IMR-90 (cell line): ENCODE data around the gene ALDOA. TPM values are rescaled to one million over a fixed set of nuclear protein-coding genes. Genes with fewer than 3 reads are reported as not detected.

Experiments
- ATAC-seq: fragments of 200-7000 bp; cut with Tn5 transposase; 2 replicates; pipeline ENCODE4 v1.9.1; 2020; ENCODE audit warnings: low read depth, mild to moderate bottlenecking, moderate library complexity
- BruUV-seq: library from RNA; stranded (reverse); fragments of 400-500 nt; replicated peaks from 2 replicates; lab custom pipeline; 2021; lab: Mats Ljungman, UMichigan
- CTCF ChIA-PET: fragments of 300-600 bp; formaldehyde crosslinking; extraction: SDS; loops from one replicate; lab custom pipeline; 2021; ENCODE audit warnings: antibody characterized with exemption; lab: Yijun Ruan, JAX
- POLR2A ChIA-PET: fragments of 300-600 bp; sonication (Branson Sonifier 250); formaldehyde crosslinking; loops from one replicate; lab custom pipeline; 2022; ENCODE audit warnings: antibody characterized with exemption; ENCODE audit not compliant: unreplicated experiment; lab: Charles Lee
- DNase-seq: peaks from one replicate; pipeline ENCODE4 v3.0.0; 2013
- H2AFZ ChIP-seq: replicated peaks from 2 replicates; pipeline ENCODE3; 2013; ENCODE audit warnings: low read length, mild to moderate bottlenecking; ENCODE audit not compliant: poor library complexity
- H2AK5ac ChIP-seq: 2 replicates; pipeline ENCODE4 v1.6.1; 2013; ENCODE audit warnings: low read depth, low read length, inconsistent platforms
- H2AK9ac ChIP-seq: replicated peaks from 2 replicates; pipeline ENCODE3; 2013; ENCODE audit warnings: mild to moderate bottlenecking, low read depth, low read length, moderate library complexity; ENCODE audit not compliant: poor library complexity
- H2BK120ac ChIP-seq: 2 replicates; pipeline ENCODE4 v1.6.1; 2013; ENCODE audit warnings: low read depth, low read length, inconsistent platforms
- H2BK15ac ChIP-seq: 3 replicates; pipeline ENCODE4 v1.6.1; 2013; ENCODE audit warnings: low read depth, low read length, inconsistent platforms
- H2BK20ac ChIP-seq: 2 replicates; pipeline ENCODE4 v1.6.1; 2013; ENCODE audit warnings: low read depth, mild to moderate bottlenecking, inconsistent platforms, low read length, moderate library complexity
- H2BK5ac ChIP-seq: 2 replicates; pipeline ENCODE4 v1.6.1; 2013; ENCODE audit warnings: mild to moderate bottlenecking, low read depth, low read length, inconsistent platforms; ENCODE audit not compliant: poor library complexity, severe bottlenecking
- H3K14ac ChIP-seq: replicated peaks from 2 replicates; pipeline ENCODE4 v1.6.1; 2013; ENCODE audit warnings: low read depth, low read length, inconsistent platforms
- H3K18ac ChIP-seq: 2 replicates; pipeline ENCODE4 v1.6.1; 2013; ENCODE audit warnings: low read depth, low read length, control low read depth
- H3K23ac ChIP-seq: 2 replicates; pipeline ENCODE4 v1.6.1; 2013; ENCODE audit warnings: low read depth, low read length, inconsistent platforms
- H3K27ac ChIP-seq: 2 replicates; pipeline ENCODE4 v1.5.1; 2013; ENCODE audit warnings: mild to moderate bottlenecking, control low read depth, low read length; ENCODE audit not compliant: insufficient read depth
- H3K27me3 ChIP-seq: 2 replicates; pipeline ENCODE4 v1.6.1; 2013; ENCODE audit warnings: low read length; ENCODE audit not compliant: control insufficient read depth, insufficient read depth
- H3K36me3 ChIP-seq: 2 replicates; pipeline ENCODE4 v1.6.1; 2013; ENCODE audit warnings: low read length, mixed read lengths; ENCODE audit not compliant: control insufficient read depth, insufficient read depth
- H3K4ac ChIP-seq: 2 replicates; pipeline ENCODE4 v1.6.1; 2013; ENCODE audit warnings: low read depth, low read length, inconsistent platforms
- H3K4me1 ChIP-seq: 2 replicates; pipeline ENCODE4 v1.6.1; 2013; ENCODE audit warnings: low read length, mixed read lengths; ENCODE audit not compliant: control insufficient read depth, insufficient read depth
- H3K4me2 ChIP-seq: 2 replicates; pipeline ENCODE4 v1.6.1; 2013; ENCODE audit warnings: low read depth, mild to moderate bottlenecking, control low read depth, low read length, moderate library complexity
- H3K4me3 ChIP-seq: 2 replicates; pipeline ENCODE4 v1.5.1; 2013; ENCODE audit warnings: low read depth, mild to moderate bottlenecking, control low read depth, low read length, moderate library complexity; ENCODE audit not compliant: insufficient read depth
- H3K56ac ChIP-seq: 2 replicates; pipeline ENCODE4 v1.6.1; 2013; ENCODE audit warnings: low read length, inconsistent platforms; ENCODE audit not compliant: insufficient read depth; ENCODE audit errors: extremely low read depth
- H3K79me1 ChIP-seq, 2 experiments: 2 replicates each; pipeline ENCODE4 v1.6.1; 2013; ENCODE audit warnings: low read length in 2 of 2, inconsistent platforms in 1 of 2, low read depth in 1 of 2
- H3K9ac ChIP-seq: 2 replicates; pipeline ENCODE4 v1.6.1; 2013; ENCODE audit warnings: low read depth, low read length, control low read depth
- H3K9me1 ChIP-seq: 2 replicates; pipeline ENCODE4 v1.6.1; 2013; ENCODE audit warnings: low read length, inconsistent platforms; ENCODE audit not compliant: insufficient read depth
- H3K9me3 ChIP-seq: 2 replicates; pipeline ENCODE4 v1.6.1; 2013; ENCODE audit warnings: low read length; ENCODE audit not compliant: control insufficient read depth, insufficient read depth
- H4K20me1 ChIP-seq: 2 replicates; pipeline ENCODE4 v1.6.1; 2013; ENCODE audit warnings: low read length, inconsistent platforms; ENCODE audit not compliant: insufficient read depth
- H4K5ac ChIP-seq: 2 replicates; pipeline ENCODE4 v1.6.1; 2013; ENCODE audit warnings: mild to moderate bottlenecking, low read depth, low read length, control low read depth
- H4K8ac ChIP-seq, 2 experiments: 2 replicates each; pipeline ENCODE4 v1.6.1; 2013; ENCODE audit warnings: low read depth in 2 of 2, low read length in 2 of 2, control low read depth in 1 of 2, inconsistent platforms in 1 of 2
- H4K91ac ChIP-seq: 2 replicates; pipeline ENCODE4 v1.6.1; 2013; ENCODE audit warnings: low read depth, low read length, inconsistent platforms; ENCODE audit not compliant: insufficient read depth
- BHLHE40 ChIP-seq: fragments of 150-350 bp; IDR thresholded peaks from 2 replicates; pipeline ENCODE4 v1.6.1; 2016; ENCODE audit warnings: mild to moderate bottlenecking, low read depth, low read length
- CEBPB ChIP-seq: IDR thresholded peaks from 2 replicates; pipeline ENCODE4 v1.6.1; 2012; ENCODE audit warnings: low read depth, low read length, improper control_type of control experiment
- CHD1 ChIP-seq: IDR thresholded peaks from 2 replicates; pipeline ENCODE4 v1.6.1; 2012; ENCODE audit warnings: low read depth, low read length, improper control_type of control experiment
- FOS ChIP-seq: fragments of 150-350 bp; IDR thresholded peaks from 2 replicates; pipeline ENCODE4 v1.6.1; 2016; ENCODE audit warnings: low read depth, low read length
- MAFK ChIP-seq: IDR thresholded peaks from 2 replicates; pipeline ENCODE4 v1.6.1; 2012; ENCODE audit warnings: low read depth, low read length, improper control_type of control experiment
- MAZ ChIP-seq: IDR thresholded peaks from 2 replicates; pipeline ENCODE4 v1.6.1; 2012; ENCODE audit warnings: low read depth, mild to moderate bottlenecking, low read length, improper control_type of control experiment, moderate library complexity, borderline replicate concordance
- MXI1 ChIP-seq: IDR thresholded peaks from 2 replicates; pipeline ENCODE4 v1.6.1; 2012; ENCODE audit warnings: low read depth, mild to moderate bottlenecking, low read length, moderate library complexity, borderline replicate concordance
- NFE2L2 ChIP-seq: fragments of 150-350 bp; IDR thresholded peaks from 2 replicates; pipeline ENCODE4 v1.6.1; 2016; ENCODE audit warnings: low read depth, mild to moderate bottlenecking, low read length
- POLR2A ChIP-seq: IDR thresholded peaks from 2 replicates; pipeline ENCODE4 v1.6.1; 2012; ENCODE audit warnings: mild to moderate bottlenecking, low read depth, low read length
- RAD21 ChIP-seq: IDR thresholded peaks from 2 replicates; pipeline ENCODE4 v1.6.1; 2012; ENCODE audit warnings: low read length, improper control_type of control experiment
- RCOR1 ChIP-seq: IDR thresholded peaks from 2 replicates; pipeline ENCODE4 v1.6.1; 2012; ENCODE audit warnings: mild to moderate bottlenecking, low read length, improper control_type of control experiment; ENCODE audit not compliant: insufficient replicate concordance
- RFX5 ChIP-seq: IDR thresholded peaks from 2 replicates; pipeline ENCODE4 v1.8.0; 2012; ENCODE audit warnings: low read depth, mild to moderate bottlenecking, low read length, moderate library complexity
- SMC3 ChIP-seq: fragments of 150-350 bp; IDR thresholded peaks from 2 replicates; pipeline ENCODE4 v1.6.1; 2016; ENCODE audit warnings: low read depth, mild to moderate bottlenecking, antibody characterized with exemption, low read length, moderate library complexity
- WGBS, 2 experiments: methylation state at CpG; one replicate each; pipeline versions ENCODE4 v1.1.5 to v1.1.7; 2013; ENCODE audit warnings: missing lambda C conversion rate in 2 of 2; ENCODE audit not compliant: insufficient read length in 1 of 2; ENCODE audit errors: extremely low coverage in 2 of 2; 5-methylcytosine and 5-hydroxymethylcytosine counted together
- dilution Hi-C: fragments of 300-500 bp; cut with HindIII; formaldehyde crosslinking; loops from one replicate; pipeline ENCODE4 v1.14.3; 2018; ENCODE audit warnings: low sequenced_read_pairs; ENCODE audit not compliant: unreplicated experiment
- in situ Hi-C: fragments of 300-500 bp; cut with MboI; formaldehyde crosslinking; loops from 3 replicates; pipeline ENCODE4 v1.14.3; 2019; ENCODE audit warnings: low sequenced_read_pairs, inconsistent platforms, mixed read lengths
- intact Hi-C: fragments of 100-400 bp; cut with micrococcal nuclease; formaldehyde crosslinking; loops from 2 replicates; pipeline ENCODE4 v1.10.0; 2022
- polyA plus RNA-seq, 3 experiments: library from polyadenylated mRNA; depleted of rRNA; stranded (reverse); fragments of >200 nt; gene quantifications; 2 replicates each; pipeline ENCODE4 v1.2.3, GENCODE V29; 2012; ENCODE audit warnings: low replicate concordance in 1 of 3
- total RNA-seq: library from RNA; depleted of rRNA; stranded (reverse); fragments of >200 nt; gene quantifications from 2 replicates; pipeline ENCODE4 v1.2.3, GENCODE V29; 2012
- TF ChIP-seq, protein P1 (sequence below): conservative IDR thresholded peaks from 2 replicates; pipeline ENCODE4 v1.5.1; 2012; ENCODE audit warnings: mild to moderate bottlenecking, low read depth, low read length, improper control_type of control experiment
- TF ChIP-seq, protein P2 (sequence below): fragments of 150-350 bp; IDR thresholded peaks from 2 replicates; pipeline ENCODE4 v1.6.1; 2017; ENCODE audit warnings: mild to moderate bottlenecking, antibody characterized with exemption, low read length, low read depth
- TF ChIP-seq, protein P3 (sequence below): fragments of 150-350 bp; IDR thresholded peaks from 2 replicates; pipeline ENCODE4 v1.6.1; 2016; ENCODE audit warnings: low read depth, mild to moderate bottlenecking, low read length, moderate library complexity, borderline replicate concordance

The ALDOA gene
- total and polyA plus RNA-seq, 2 of the 4 experiments (the other 2 are of a cell fraction) = 1,697 to 1,990 TPM

DNA sequence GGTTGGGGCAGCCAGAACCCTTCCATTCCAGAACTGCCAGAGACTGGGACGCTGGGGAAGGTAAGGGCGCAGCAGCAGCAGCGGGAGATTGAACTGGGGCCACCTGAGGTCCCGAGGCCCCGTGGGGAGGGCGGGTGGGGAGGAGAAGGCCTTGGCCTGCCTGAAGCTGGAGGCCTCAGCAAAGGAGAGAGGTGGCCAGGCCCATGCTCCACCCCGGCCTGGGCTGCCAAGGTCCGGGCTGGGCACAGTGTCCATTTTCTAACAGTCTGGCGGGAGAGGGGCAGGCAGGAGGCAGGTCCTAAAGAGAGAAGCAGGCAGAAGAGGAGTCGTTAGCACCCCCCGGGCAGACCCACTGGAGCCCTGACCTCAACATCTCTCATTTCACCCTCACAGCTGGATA is 48.9 kb downstream of the ALDOA start:
- CTCF ChIA-PET = no interaction called here
- H3K27me3 ChIP-seq = no peaks in the 10 kb centered on the region
- H4K91ac ChIP-seq = no peak overlapping the region
- no peak overlapping the region for H3K4ac ChIP-seq
- H2BK120ac ChIP-seq = no peak overlapping the region
- dilution Hi-C loops (no loop called here), in situ Hi-C loops (no loop called here), intact Hi-C loops (loop anchor here (5.0 kb wide), 1 partner anchor 298 kb away; no protein-coding TSS in a partner anchor)
- H2AK9ac ChIP-seq = no peak overlapping the region
- H3K4me1 ChIP-seq = no peaks in the 10 kb centered on the region; the same call in 1 of the 2 replicates
- H2BK15ac ChIP-seq = no peak overlapping the region
- no peak overlapping the region for H3K27ac ChIP-seq
- no peak overlapping the region for H4K8ac ChIP-seq
- H2AFZ ChIP-seq = no peak overlapping the region
- no peaks in the 10 kb centered on the region for H4K20me1 ChIP-seq
- peaks cover 48% of the 10 kb centered on the region for H3K36me3 ChIP-seq
- no TSS peak for BruUV-seq
- no peak overlapping the region for H4K5ac ChIP-seq
- H3K79me1 ChIP-seq = no peaks in the 10 kb centered on the region; a peak in 1 of 4 replicates
- no peak overlapping the region for H3K4me2 ChIP-seq
- no peak overlapping the region for H3K56ac ChIP-seq
- H3K18ac ChIP-seq = no peak overlapping the region
- H2BK5ac ChIP-seq = no peak overlapping the region
- H3K4me3 ChIP-seq = no peak overlapping the region
- TF ChIP-seq, protein P1, sequence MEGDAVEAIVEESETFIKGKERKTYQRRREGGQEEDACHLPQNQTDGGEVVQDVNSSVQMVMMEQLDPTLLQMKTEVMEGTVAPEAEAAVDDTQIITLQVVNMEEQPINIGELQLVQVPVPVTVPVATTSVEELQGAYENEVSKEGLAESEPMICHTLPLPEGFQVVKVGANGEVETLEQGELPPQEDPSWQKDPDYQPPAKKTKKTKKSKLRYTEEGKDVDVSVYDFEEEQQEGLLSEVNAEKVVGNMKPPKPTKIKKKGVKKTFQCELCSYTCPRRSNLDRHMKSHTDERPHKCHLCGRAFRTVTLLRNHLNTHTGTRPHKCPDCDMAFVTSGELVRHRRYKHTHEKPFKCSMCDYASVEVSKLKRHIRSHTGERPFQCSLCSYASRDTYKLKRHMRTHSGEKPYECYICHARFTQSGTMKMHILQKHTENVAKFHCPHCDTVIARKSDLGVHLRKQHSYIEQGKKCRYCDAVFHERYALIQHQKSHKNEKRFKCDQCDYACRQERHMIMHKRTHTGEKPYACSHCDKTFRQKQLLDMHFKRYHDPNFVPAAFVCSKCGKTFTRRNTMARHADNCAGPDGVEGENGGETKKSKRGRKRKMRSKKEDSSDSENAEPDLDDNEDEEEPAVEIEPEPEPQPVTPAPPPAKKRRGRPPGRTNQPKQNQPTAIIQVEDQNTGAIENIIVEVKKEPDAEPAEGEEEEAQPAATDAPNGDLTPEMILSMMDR = no peak
- TF ChIP-seq NFE2L2 (no peak), RAD21 (no peak), RFX5 (no peak), MAZ (no peak), MAFK (no peak), POLR2A (no peak), BHLHE40 (no peak), CEBPB (no peak), CHD1 (no peak), RCOR1 (no peak), SMC3 (no peak), FOS (no peak), MXI1 (no peak)
- TF ChIP-seq, protein P2, sequence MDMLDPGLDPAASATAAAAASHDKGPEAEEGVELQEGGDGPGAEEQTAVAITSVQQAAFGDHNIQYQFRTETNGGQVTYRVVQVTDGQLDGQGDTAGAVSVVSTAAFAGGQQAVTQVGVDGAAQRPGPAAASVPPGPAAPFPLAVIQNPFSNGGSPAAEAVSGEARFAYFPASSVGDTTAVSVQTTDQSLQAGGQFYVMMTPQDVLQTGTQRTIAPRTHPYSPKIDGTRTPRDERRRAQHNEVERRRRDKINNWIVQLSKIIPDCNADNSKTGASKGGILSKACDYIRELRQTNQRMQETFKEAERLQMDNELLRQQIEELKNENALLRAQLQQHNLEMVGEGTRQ = no peak
- TF ChIP-seq, protein P3, sequence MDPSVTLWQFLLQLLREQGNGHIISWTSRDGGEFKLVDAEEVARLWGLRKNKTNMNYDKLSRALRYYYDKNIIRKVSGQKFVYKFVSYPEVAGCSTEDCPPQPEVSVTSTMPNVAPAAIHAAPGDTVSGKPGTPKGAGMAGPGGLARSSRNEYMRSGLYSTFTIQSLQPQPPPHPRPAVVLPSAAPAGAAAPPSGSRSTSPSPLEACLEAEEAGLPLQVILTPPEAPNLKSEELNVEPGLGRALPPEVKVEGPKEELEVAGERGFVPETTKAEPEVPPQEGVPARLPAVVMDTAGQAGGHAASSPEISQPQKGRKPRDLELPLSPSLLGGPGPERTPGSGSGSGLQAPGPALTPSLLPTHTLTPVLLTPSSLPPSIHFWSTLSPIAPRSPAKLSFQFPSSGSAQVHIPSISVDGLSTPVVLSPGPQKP = no peak
- H3K9ac ChIP-seq = no peak overlapping the region
- H3K14ac ChIP-seq = no peak overlapping the region
- H3K9me1 ChIP-seq = peaks cover 2% of the 10 kb centered on the region; the same call in 1 of the 2 replicates
- ATAC-seq = no peak
- POLR2A ChIA-PET = interaction anchor here (0.6 kb wide), 1 partner anchor 10 kb away, joined by 7 read pairs; no protein-coding TSS in a partner anchor
- no peak for DNase-seq
- H3K23ac ChIP-seq = no peak overlapping the region
- no peak overlapping the region for H2AK5ac ChIP-seq
- no peak overlapping the region for H2BK20ac ChIP-seq
- no peaks in the 10 kb centered on the region for H3K9me3 ChIP-seq
- 93% methylated on average over 2 of the region's 11 CpGs; no CpG with 5 or more reads in 1 of the 2 experiments for WGBS, 2 experiments
